GM18907 (cell line): ENCODE measurements around the gene CNOT3.
A peak's percentile ranks its signal among the peaks of the same experiment; 100 is the strongest.
"Not testable (repeated sequence)": the region's sequence is repeated elsewhere in the genome, so short reads cannot be mapped to it uniquely, and the experiment has no call there.

ENCODE experiments used
- ATAC-seq: cut with Tn5 transposase; IDR thresholded peaks from one replicate; pipeline ENCODE4 v1.9.1; 2021; ENCODE audit warnings: mild to moderate bottlenecking, moderate library complexity; ENCODE audit not compliant: unreplicated experiment

The CNOT3 gene

GRCh38 chr19:54137699-54138488 lies at the start of gene CNOT3:
CNOT3 (plus strand) TSS chr19:54137762; CDS start chr19:54142979, 5,217 bp downstream.
- ATAC-seq: no peak

- ATAC-seq: no peak
These were observed 43.0 kb upstream of the CNOT3 start for GRCh38 chr19:54094426-54095000.

GRCh38 chr19:54095136-54095858 lies 42.3 kb upstream of the CNOT3 start:
- no peak for ATAC-seq

- not testable (repeated sequence) for ATAC-seq
These were observed 41.5 kb upstream of the CNOT3 start for GRCh38 chr19:54095859-54096616.

- ATAC-seq: no peak
These were observed 40.9 kb upstream of the CNOT3 start for GRCh38 chr19:54096617-54097106.

GRCh38 chr19:54099190-54099902 lies 38.2 kb upstream of the CNOT3 start:
- no peak for ATAC-seq

GRCh38 chr19:54099903-54100255 lies 37.7 kb upstream of the CNOT3 start:
- not testable (repeated sequence) for ATAC-seq

- ATAC-seq: no peak
These were observed 37.0 kb upstream of the CNOT3 start, which contains the start of gene OSCAR for GRCh38 chr19:54100561-54100960. OSCAR (minus strand) TSS chr19:54100803; CDS start chr19:54100792, 11 bp downstream.

GRCh38 chr19:54102421-54103169 lies 35.0 kb upstream of the CNOT3 start, which contains the start of gene NDUFA3:
NDUFA3 (plus strand) TSS chr19:54102855; CDS start chr19:54102879, 24 bp downstream.
- ATAC-seq: peak; percentile 93

GRCh38 chr19:54104998-54105715 lies 32.4 kb upstream of the CNOT3 start:
- ATAC-seq: no peak

GRCh38 chr19:54105796-54106195 lies 31.8 kb upstream of the CNOT3 start:
- ATAC-seq: no peak

- no peak for ATAC-seq
These were observed 30.8 kb upstream of the CNOT3 start for GRCh38 chr19:54106716-54107115.

GRCh38 chr19:54107876-54108490 lies 29.6 kb upstream of the CNOT3 start:
- ATAC-seq: no peak

- no peak for ATAC-seq
These were observed 29.1 kb upstream of the CNOT3 start for GRCh38 chr19:54108496-54108895.

GRCh38 chr19:54109651-54110050 lies 27.9 kb upstream of the CNOT3 start:
- ATAC-seq: no peak

GRCh38 chr19:54114340-54115108 lies 23.0 kb upstream of the CNOT3 start:
- no peak for ATAC-seq
